OCI-LY3 (cell line): ENCODE data around the gene TMEFF2.
A peak's percentile ranks its signal among the peaks of the same experiment; 100 is the strongest.

Source experiments
- H2AFZ ChIP-seq: fragments of 200-600, 300-600 bp; shearing (Covaris generic); 2 replicates; pipeline ENCODE4 v1.6.0; 2014; ENCODE audit warnings: antibody characterized with exemption, low read depth, low read length
- H3K27ac ChIP-seq: fragments of 200-600, 300-600 bp; sonication (generic); 2 replicates; pipeline ENCODE4 v1.5.1; 2014; ENCODE audit warnings: mild to moderate bottlenecking, low read length, moderate library complexity, mixed read lengths
- H3K27me3 ChIP-seq: fragments of 200-600, 300-600 bp; sonication (generic); 2 replicates; pipeline ENCODE4 v1.6.1; 2014; ENCODE audit warnings: low read depth, low read length, mixed read lengths
- H3K36me3 ChIP-seq: fragments of 200-600, 300-600 bp; sonication (generic); replicated peaks from 2 replicates; pipeline ENCODE3; 2014; ENCODE audit warnings: low read depth, low read length, mixed read lengths
- H3K4me1 ChIP-seq: fragments of 300-600, 200-600 bp; sonication (generic); 2 replicates; pipeline ENCODE4 v1.6.1; 2014; ENCODE audit warnings: low read length, mixed read lengths
- H3K4me2 ChIP-seq: fragments of 200-600, 300-600 bp; sonication (generic); 2 replicates; pipeline ENCODE4 v1.6.1; 2014; ENCODE audit warnings: low read length, mixed read lengths
- H3K4me3 ChIP-seq: fragments of 300-600, 200-600 bp; sonication (generic); 2 replicates; pipeline ENCODE4 v1.5.1; 2014; ENCODE audit warnings: antibody characterized with exemption, mild to moderate bottlenecking, low read length, moderate library complexity
- H3K79me2 ChIP-seq: fragments of 300-600, 200-600 bp; shearing (Covaris generic); 2 replicates; pipeline ENCODE4 v1.6.1; 2014; ENCODE audit warnings: mild to moderate bottlenecking, low read length, mixed read lengths
- H3K9ac ChIP-seq: fragments of 300-600, 200-600 bp; shearing (Covaris generic); 2 replicates; pipeline ENCODE4 v1.6.0; 2014; ENCODE audit warnings: mild to moderate bottlenecking, low read length, moderate library complexity
- H3K9me3 ChIP-seq: fragments of 200-600, 300-600 bp; shearing (Covaris generic); 2 replicates; pipeline ENCODE4 v1.6.1; 2014; ENCODE audit warnings: low read length, mixed read lengths; ENCODE audit not compliant: insufficient read depth
- H4K20me1 ChIP-seq: fragments of 200-600, 300-600 bp; sonication (generic); 2 replicates; pipeline ENCODE4 v1.6.1; 2016; ENCODE audit warnings: low read length, mixed read lengths; ENCODE audit not compliant: insufficient read depth
- EZH2phosphoT487 ChIP-seq: fragments of 200-600 bp; shearing (Covaris generic); IDR thresholded peaks from 2 replicates; pipeline ENCODE4 v1.6.1; 2018; ENCODE audit warnings: antibody characterized with exemption, mixed run types, low read depth
- TF ChIP-seq, protein P1 (sequence below): fragments of 200-600, 300-600 bp; sonication (generic); IDR thresholded peaks from 2 replicates; pipeline ENCODE4 v1.5.1; 2014; ENCODE audit warnings: antibody characterized with exemption, low read length, low read depth

Gene TMEFF2

DNA sequence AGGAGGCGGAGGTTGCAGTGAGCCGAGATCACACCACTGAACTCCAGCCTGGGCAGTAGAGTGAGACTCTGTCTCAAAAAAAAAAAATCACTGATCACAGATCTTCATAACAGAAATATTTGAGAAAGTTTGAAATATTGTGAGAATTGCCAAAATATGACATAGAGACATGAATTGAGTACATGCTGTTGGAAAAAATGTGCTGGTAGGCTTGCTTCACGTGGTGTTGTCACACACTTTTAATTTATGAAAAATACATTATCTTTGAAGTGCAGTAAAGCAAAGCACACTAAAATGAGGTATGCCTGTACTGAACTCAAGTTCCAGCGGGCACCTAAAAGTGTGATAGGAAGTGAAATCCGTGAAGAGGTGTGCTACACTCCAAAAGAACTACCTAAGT is 152.6 kb downstream of the TMEFF2 start:
- no peak overlapping the region for H2AFZ ChIP-seq
- no peaks in the 10 kb centered on the region for H3K27me3 ChIP-seq
- no peak overlapping the region for H3K4me2 ChIP-seq
- no peaks in the 10 kb centered on the region for H3K79me2 ChIP-seq
- no peaks in the 10 kb centered on the region for H3K4me1 ChIP-seq
- TF ChIP-seq, protein P1, sequence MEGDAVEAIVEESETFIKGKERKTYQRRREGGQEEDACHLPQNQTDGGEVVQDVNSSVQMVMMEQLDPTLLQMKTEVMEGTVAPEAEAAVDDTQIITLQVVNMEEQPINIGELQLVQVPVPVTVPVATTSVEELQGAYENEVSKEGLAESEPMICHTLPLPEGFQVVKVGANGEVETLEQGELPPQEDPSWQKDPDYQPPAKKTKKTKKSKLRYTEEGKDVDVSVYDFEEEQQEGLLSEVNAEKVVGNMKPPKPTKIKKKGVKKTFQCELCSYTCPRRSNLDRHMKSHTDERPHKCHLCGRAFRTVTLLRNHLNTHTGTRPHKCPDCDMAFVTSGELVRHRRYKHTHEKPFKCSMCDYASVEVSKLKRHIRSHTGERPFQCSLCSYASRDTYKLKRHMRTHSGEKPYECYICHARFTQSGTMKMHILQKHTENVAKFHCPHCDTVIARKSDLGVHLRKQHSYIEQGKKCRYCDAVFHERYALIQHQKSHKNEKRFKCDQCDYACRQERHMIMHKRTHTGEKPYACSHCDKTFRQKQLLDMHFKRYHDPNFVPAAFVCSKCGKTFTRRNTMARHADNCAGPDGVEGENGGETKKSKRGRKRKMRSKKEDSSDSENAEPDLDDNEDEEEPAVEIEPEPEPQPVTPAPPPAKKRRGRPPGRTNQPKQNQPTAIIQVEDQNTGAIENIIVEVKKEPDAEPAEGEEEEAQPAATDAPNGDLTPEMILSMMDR = no peak
- TF ChIP-seq EZH2phosphoT487 = no peak
- H3K9me3 ChIP-seq = no peaks in the 10 kb centered on the region
- H3K9ac ChIP-seq = no peak overlapping the region
- H3K36me3 ChIP-seq = no peaks in the 10 kb centered on the region
- H3K4me3 ChIP-seq = no peak overlapping the region
- no peaks in the 10 kb centered on the region for H4K20me1 ChIP-seq
- no peak overlapping the region for H3K27ac ChIP-seq

DNA sequence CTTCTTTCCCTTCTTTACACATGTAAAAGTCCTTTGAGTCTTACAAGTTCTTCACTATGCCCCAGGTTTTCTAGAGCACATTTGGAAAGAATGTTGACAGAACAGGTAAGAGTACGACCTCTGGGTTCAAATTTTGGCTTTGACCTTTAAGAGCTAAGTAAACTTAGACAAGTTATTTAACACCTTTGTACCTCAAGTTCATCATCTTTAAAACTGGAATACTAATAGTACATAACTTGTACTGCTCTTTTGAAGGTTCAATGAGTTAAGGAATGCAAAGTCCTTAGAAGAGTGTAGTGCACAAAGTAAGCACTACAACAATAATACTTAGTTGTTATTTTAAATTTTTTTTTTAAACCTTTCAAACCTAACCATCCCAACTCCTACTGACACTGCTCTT is 156.6 kb downstream of the TMEFF2 start:
- Histone ChIP-seq H3K4me1 (peaks cover 3% of the 10 kb centered on the region; the same call in 1 of the 2 replicates), H3K27me3 (no peaks in the 10 kb centered on the region), H4K20me1 (no peaks in the 10 kb centered on the region), H3K79me2 (no peaks in the 10 kb centered on the region), H3K4me3 (no peak overlapping the region), H3K9me3 (no peaks in the 10 kb centered on the region), H3K27ac (no peak overlapping the region), H3K9ac (no peak overlapping the region), H3K4me2 (no peak overlapping the region), H2AFZ (no peak overlapping the region), H3K36me3 (no peaks in the 10 kb centered on the region)
- TF ChIP-seq, protein P1 = no peak
- TF ChIP-seq EZH2phosphoT487 = no peak

DNA sequence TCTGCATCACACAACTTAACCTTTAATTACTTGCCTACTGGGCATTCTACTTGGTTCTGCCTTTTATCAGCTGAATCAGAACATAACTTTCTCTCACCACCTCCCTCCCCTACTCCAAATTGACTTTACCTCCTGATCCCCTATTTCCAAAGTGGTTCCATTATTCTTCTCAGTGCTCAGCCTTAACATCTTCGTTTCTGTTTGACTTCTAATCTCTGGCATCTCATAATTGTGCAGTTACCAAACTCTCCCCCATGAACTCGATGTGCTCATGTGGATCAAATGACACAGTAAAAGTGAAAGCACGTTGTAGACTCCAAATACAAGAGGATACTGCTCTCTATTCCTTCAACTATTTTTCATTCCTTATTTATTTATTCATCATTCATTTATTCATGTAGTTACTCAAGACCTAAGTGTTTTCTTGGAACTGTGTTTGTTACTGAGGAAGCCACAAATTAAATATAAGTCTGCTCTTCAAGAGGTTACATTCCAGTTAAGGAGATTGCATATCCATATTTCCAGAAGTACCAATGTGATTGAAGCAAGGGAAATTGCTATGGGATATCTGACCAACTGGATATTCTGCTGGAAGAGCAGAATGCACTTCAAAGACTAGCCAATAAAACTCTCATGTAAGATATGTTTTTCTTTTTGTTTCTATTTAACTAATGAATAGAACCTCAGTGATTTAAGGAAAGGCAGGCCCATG is 158.8 kb downstream of the TMEFF2 start:
- H3K4me2 ChIP-seq = peak overlapping the region; percentile 40; the same call in 1 of the 2 replicates
- H3K27ac ChIP-seq = no peak overlapping the region

DNA sequence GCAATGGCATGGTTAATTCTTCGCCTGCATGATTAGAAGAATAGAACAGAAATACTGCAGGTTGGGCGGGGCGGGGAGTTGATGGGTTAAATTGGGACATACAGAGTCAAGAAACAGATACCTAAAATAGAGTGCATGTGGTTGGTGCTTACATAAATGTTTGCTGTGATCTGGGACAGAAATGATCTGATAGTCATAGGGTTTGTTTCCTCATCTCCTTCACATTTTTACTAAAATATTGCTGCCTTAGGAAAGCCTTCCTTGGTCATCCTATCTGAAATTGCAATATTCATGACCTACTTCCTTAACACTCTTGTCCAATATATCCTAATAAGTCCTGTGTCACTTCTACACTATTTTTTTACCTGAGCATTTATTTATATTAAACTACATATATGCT is 163.9 kb downstream of the TMEFF2 start:
- TF ChIP-seq, protein P1 = no peak
- TF ChIP-seq EZH2phosphoT487 = no peak
- H3K36me3 ChIP-seq = no peaks in the 10 kb centered on the region

More for the DNA sequence above, 158.8 kb downstream of the TMEFF2 start:
- Histone ChIP-seq H4K20me1 (no peaks in the 10 kb centered on the region), H3K27me3 (no peaks in the 10 kb centered on the region), H3K79me2 (no peaks in the 10 kb centered on the region), H3K4me1 (peaks cover 3% of the 10 kb centered on the region; the same call in 1 of the 2 replicates), H3K4me3 (no peak overlapping the region), H3K9me3 (no peaks in the 10 kb centered on the region), H3K9ac (no peak overlapping the region), H3K36me3 (no peaks in the 10 kb centered on the region), H2AFZ (peak overlapping the region; percentile 73)
- TF ChIP-seq, protein P1 = no peak
- no peak for TF ChIP-seq EZH2phosphoT487

More for the DNA sequence above, 163.9 kb downstream of the TMEFF2 start:
- Histone ChIP-seq H3K4me2 (no peak overlapping the region), H2AFZ (no peak overlapping the region), H3K4me3 (no peak overlapping the region), H4K20me1 (no peaks in the 10 kb centered on the region), H3K9me3 (no peaks in the 10 kb centered on the region), H3K27me3 (no peaks in the 10 kb centered on the region), H3K27ac (no peak overlapping the region), H3K79me2 (no peaks in the 10 kb centered on the region), H3K4me1 (no peaks in the 10 kb centered on the region; the same call in 1 of the 2 replicates), H3K9ac (no peak overlapping the region)
